GM23338 (cell line): ENCODE measurements around the gene ANXA8L1.
"Not testable (repeated sequence)": the region's sequence is repeated elsewhere in the genome, so short reads cannot be mapped to it uniquely, and the experiment has no call there.

ENCODE experiments used
- CREB1 ChIP-seq: fragments of 250-450 bp; sonication (Bioruptor Pico); IDR thresholded peaks from 2 replicates; pipeline ENCODE4 v1.5.0; 2020; ENCODE audit warnings: low read depth, mild to moderate bottlenecking, moderate library complexity
- ETS1 ChIP-seq: IDR thresholded peaks from 2 replicates; pipeline ENCODE4 v1.6.1; 2016; ENCODE audit warnings: antibody characterized with exemption
- EZH2 ChIP-seq: fragments of 200-600 bp; sonication (generic); IDR thresholded peaks from one replicate; pipeline ENCODE4 v1.8.0; 2017; ENCODE audit warnings: antibody characterized with exemption, mild to moderate bottlenecking, low read depth; ENCODE audit not compliant: unreplicated experiment
- EZH2phosphoT487 ChIP-seq: fragments of 200-600 bp; sonication (generic); IDR thresholded peaks from one replicate; pipeline ENCODE4 v1.8.1; 2018; ENCODE audit warnings: antibody characterized with exemption; ENCODE audit not compliant: unreplicated experiment
- JUNB ChIP-seq: IDR thresholded peaks from one replicate; pipeline ENCODE4 v1.6.1; 2016; ENCODE audit warnings: antibody characterized with exemption; ENCODE audit not compliant: unreplicated experiment
- TF ChIP-seq, protein P1 (sequence below), 2 experiments: fragments of 200-600 bp in 1 of 2; sonication (generic) in 1 of 2; conservative IDR thresholded peaks; 2 replicates each; pipeline versions ENCODE4 v1.5.1 to v1.6.1; 2016 to 2017; ENCODE audit warnings: antibody characterized with exemption in 2 of 2, low read depth in 2 of 2, mild to moderate bottlenecking in 2 of 2, moderate library complexity in 1 of 2
- TF ChIP-seq, protein P2 (sequence below): IDR thresholded peaks from one replicate; pipeline ENCODE4 v1.6.1; 2018; ENCODE audit warnings: antibody characterized with exemption; ENCODE audit not compliant: unreplicated experiment

- TF ChIP-seq, protein P1, sequence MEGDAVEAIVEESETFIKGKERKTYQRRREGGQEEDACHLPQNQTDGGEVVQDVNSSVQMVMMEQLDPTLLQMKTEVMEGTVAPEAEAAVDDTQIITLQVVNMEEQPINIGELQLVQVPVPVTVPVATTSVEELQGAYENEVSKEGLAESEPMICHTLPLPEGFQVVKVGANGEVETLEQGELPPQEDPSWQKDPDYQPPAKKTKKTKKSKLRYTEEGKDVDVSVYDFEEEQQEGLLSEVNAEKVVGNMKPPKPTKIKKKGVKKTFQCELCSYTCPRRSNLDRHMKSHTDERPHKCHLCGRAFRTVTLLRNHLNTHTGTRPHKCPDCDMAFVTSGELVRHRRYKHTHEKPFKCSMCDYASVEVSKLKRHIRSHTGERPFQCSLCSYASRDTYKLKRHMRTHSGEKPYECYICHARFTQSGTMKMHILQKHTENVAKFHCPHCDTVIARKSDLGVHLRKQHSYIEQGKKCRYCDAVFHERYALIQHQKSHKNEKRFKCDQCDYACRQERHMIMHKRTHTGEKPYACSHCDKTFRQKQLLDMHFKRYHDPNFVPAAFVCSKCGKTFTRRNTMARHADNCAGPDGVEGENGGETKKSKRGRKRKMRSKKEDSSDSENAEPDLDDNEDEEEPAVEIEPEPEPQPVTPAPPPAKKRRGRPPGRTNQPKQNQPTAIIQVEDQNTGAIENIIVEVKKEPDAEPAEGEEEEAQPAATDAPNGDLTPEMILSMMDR (conservative IDR thresholded peaks at IDR 0.05; ENCODE audit: low read depth in 2 of 2), result not testable (repeated sequence)
- TF ChIP-seq CREB1 (CRISPR knock-in tag); EZH2phosphoT487; ETS1; EZH2; JUNB: not testable (repeated sequence)
- TF ChIP-seq, protein P2, sequence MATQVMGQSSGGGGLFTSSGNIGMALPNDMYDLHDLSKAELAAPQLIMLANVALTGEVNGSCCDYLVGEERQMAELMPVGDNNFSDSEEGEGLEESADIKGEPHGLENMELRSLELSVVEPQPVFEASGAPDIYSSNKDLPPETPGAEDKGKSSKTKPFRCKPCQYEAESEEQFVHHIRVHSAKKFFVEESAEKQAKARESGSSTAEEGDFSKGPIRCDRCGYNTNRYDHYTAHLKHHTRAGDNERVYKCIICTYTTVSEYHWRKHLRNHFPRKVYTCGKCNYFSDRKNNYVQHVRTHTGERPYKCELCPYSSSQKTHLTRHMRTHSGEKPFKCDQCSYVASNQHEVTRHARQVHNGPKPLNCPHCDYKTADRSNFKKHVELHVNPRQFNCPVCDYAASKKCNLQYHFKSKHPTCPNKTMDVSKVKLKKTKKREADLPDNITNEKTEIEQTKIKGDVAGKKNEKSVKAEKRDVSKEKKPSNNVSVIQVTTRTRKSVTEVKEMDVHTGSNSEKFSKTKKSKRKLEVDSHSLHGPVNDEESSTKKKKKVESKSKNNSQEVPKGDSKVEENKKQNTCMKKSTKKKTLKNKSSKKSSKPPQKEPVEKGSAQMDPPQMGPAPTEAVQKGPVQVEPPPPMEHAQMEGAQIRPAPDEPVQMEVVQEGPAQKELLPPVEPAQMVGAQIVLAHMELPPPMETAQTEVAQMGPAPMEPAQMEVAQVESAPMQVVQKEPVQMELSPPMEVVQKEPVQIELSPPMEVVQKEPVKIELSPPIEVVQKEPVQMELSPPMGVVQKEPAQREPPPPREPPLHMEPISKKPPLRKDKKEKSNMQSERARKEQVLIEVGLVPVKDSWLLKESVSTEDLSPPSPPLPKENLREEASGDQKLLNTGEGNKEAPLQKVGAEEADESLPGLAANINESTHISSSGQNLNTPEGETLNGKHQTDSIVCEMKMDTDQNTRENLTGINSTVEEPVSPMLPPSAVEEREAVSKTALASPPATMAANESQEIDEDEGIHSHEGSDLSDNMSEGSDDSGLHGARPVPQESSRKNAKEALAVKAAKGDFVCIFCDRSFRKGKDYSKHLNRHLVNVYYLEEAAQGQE, result not testable (repeated sequence)
Measured at GRCh38 chr10:46412665-46413064, 37.1 kb downstream of the ANXA8L1 start.
